ENCODE results near the gene ANKRD23. TPM values are rescaled to one million over a fixed set of nuclear protein-coding genes. Genes with fewer than 3 reads are reported as not detected.
"Not testable (repeated sequence)": the region's sequence is repeated elsewhere in the genome, so short reads cannot be mapped to it uniquely, and the experiment has no call there.

ANKRD23 gene
- total RNA-seq, 1 experiment from 2014 or later: 7.5 TPM

DNA sequence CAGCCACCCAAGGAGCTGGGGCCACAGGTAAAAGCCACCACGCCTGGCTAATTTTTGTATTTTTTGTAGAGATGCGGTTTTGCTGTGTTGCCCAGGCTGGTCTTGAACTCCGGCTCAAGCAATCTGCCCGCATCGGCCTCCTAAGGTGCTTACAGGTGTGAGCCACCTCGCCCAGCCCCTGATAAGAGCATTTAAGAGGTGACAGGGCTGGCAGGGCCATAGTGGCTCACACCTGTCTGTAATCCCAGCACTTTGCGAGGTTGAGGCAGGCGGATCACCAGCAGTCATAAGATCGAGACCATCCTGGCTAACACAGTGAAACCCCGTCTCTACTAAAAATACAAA is 36.7 kb downstream of the ANKRD23 start:
- Mint-ChIP-seq H3K4me1 (ENCODE audit: low read depth, unreplicated experiment) (peaks cover 9% of the 10 kb centered on the region), H3K36me3 (ENCODE audit: insufficient read depth, unreplicated experiment) (peaks cover 9% of the 10 kb centered on the region), H3K4me3 (ENCODE audit: low read depth, unreplicated experiment) (no peak overlapping the region), H3K9me3 (ENCODE audit: low read depth, unreplicated experiment) (no peaks in the 10 kb centered on the region), H3K27me3 (ENCODE audit: unreplicated experiment) (no peaks in the 10 kb centered on the region), H3K27ac (ENCODE audit: unreplicated experiment) (no peak overlapping the region)
- TF ChIP-seq, protein P1, sequence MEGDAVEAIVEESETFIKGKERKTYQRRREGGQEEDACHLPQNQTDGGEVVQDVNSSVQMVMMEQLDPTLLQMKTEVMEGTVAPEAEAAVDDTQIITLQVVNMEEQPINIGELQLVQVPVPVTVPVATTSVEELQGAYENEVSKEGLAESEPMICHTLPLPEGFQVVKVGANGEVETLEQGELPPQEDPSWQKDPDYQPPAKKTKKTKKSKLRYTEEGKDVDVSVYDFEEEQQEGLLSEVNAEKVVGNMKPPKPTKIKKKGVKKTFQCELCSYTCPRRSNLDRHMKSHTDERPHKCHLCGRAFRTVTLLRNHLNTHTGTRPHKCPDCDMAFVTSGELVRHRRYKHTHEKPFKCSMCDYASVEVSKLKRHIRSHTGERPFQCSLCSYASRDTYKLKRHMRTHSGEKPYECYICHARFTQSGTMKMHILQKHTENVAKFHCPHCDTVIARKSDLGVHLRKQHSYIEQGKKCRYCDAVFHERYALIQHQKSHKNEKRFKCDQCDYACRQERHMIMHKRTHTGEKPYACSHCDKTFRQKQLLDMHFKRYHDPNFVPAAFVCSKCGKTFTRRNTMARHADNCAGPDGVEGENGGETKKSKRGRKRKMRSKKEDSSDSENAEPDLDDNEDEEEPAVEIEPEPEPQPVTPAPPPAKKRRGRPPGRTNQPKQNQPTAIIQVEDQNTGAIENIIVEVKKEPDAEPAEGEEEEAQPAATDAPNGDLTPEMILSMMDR (IDR thresholded peaks at IDR 0.05; ENCODE audit: unreplicated experiment): no peak
- no TSS peak for BruUV-seq (replicated peaks)
- intact Hi-C loops (cut with micrococcal nuclease; ENCODE audit: unreplicated experiment): no loop called here
- CTCF ChIA-PET: no interaction called here
- no peak for DNase-seq

DNA sequence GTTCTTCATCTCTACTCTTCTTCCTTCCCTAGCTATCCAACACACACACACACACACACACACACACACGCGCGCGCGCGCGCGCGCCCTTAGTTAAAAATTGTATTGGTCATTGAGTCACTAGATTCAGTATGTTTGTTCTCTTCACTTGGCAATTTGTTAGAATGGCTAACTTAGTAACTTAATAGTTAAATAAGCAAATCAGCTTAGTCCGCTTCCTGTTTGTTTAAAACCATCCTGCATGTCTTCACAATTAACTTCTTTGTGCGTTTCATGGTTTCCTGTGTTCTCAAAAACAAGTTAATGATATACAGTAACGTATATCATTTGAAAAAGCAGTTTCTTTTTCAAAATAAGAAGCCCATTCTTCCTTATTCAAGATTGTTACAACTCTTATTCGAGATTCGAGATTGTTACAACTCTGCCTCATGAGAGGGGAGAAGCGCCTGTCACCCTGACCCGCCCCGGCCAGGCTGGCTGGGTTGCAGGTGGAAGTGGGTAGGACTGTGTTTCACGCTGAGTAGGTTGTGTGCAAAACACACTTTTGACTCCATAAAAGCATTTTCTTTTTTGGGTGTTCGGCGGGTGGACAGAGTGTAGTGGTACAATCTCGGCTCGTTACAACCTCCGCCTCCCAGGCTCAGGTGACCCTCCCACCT is 37.2 kb downstream of the ANKRD23 start:
- TF ChIP-seq, protein P1 (IDR thresholded peaks at IDR 0.05; ENCODE audit: unreplicated experiment): no peak
- H3K27me3 Mint-ChIP-seq (ENCODE audit: unreplicated experiment): no peaks in the 10 kb centered on the region
- H3K4me3 Mint-ChIP-seq (ENCODE audit: low read depth, unreplicated experiment): no peak overlapping the region
- CTCF ChIA-PET: no interaction called here
- no peaks in the 10 kb centered on the region for H3K9me3 Mint-ChIP-seq (ENCODE audit: low read depth, unreplicated experiment)
- no peak overlapping the region for H3K27ac Mint-ChIP-seq (ENCODE audit: unreplicated experiment)
- no TSS peak for BruUV-seq (replicated peaks)
- no peak for DNase-seq
- peaks cover 9% of the 10 kb centered on the region for H3K36me3 Mint-ChIP-seq (ENCODE audit: insufficient read depth, unreplicated experiment)
- intact Hi-C loops (cut with micrococcal nuclease; ENCODE audit: unreplicated experiment): no loop called here
- peaks cover 9% of the 10 kb centered on the region for H3K4me1 Mint-ChIP-seq (ENCODE audit: low read depth, unreplicated experiment)

DNA sequence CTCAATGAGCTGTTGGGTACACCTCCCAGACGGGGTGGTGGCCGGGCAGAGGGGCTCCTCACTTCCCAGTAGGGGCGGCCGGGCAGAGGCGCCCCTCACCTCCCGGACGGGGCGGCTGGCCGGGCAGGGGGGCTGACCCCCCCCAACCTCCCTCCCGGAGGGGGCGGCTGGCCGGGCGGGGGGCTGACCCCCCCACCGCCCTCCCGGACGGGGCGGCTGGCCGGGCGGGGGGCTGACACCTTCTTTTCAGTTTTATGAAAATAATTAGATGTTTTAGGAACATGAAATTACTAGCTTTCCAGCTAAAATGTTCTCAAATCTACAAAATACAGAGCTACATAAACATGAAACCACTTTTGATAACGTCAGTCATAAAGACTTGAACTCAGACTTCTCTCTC is 37.9 kb downstream of the ANKRD23 start:
- H3K4me3 Mint-ChIP-seq (ENCODE audit: low read depth, unreplicated experiment); H3K4me1 Mint-ChIP-seq (ENCODE audit: low read depth, unreplicated experiment); H3K27ac Mint-ChIP-seq (ENCODE audit: unreplicated experiment); BruUV-seq (replicated peaks); CTCF ChIA-PET; H3K27me3 Mint-ChIP-seq (ENCODE audit: unreplicated experiment); H3K9me3 Mint-ChIP-seq (ENCODE audit: low read depth, unreplicated experiment); intact Hi-C loops (cut with micrococcal nuclease; ENCODE audit: unreplicated experiment); H3K36me3 Mint-ChIP-seq (ENCODE audit: insufficient read depth, unreplicated experiment); DNase-seq: not testable (repeated sequence)

DNA sequence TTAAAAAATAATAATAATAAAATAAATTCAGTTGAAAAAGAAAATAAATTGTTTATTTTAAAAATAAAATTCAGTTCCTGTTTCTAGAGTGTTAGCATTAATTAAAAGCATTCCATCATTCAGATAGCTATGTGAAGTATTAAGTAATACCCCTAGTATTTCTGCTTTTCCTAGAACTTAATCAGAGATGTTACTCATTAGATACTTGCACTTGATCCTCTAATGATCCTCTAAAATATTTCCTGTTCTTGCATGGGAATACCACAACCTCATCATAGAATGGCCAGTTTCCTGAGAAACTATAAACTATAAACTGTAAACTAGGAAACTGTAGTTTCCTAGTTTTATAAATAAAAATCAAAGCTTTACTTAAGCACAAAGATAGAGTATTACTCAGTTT is 38.8 kb downstream of the ANKRD23 start:
- intact Hi-C loops (cut with micrococcal nuclease; ENCODE audit: unreplicated experiment): no loop called here
- Mint-ChIP-seq H3K27ac (ENCODE audit: unreplicated experiment) (no peak overlapping the region), H3K9me3 (ENCODE audit: low read depth, unreplicated experiment) (no peaks in the 10 kb centered on the region), H3K4me3 (ENCODE audit: low read depth, unreplicated experiment) (no peak overlapping the region), H3K4me1 (ENCODE audit: low read depth, unreplicated experiment) (peaks cover 9% of the 10 kb centered on the region), H3K27me3 (ENCODE audit: unreplicated experiment) (no peaks in the 10 kb centered on the region), H3K36me3 (ENCODE audit: insufficient read depth, unreplicated experiment) (peaks cover 9% of the 10 kb centered on the region)
- TF ChIP-seq, protein P1 (IDR thresholded peaks at IDR 0.05; ENCODE audit: unreplicated experiment): no peak
- no peak for DNase-seq
- no TSS peak for BruUV-seq (replicated peaks)
- CTCF ChIA-PET: no interaction called here

DNA sequence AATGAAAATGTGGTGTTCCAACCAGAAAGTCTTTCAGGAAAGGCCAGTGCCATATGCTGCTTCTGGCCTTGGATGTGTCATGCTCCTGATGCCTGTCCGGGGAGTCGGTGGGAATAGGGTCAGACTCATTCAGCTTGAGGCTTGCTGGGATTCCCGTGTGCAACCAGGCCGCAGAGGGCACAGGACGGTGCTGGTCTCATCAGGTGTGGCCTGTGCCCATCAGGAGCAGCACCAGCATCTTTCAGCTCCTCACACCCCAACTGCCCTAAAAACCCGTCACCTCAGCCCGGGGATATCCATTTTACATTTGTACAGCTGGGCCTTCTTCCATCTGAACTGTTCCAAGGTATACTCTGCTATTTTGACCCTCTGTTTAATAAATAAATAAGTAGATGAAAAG is 41.1 kb downstream of the ANKRD23 start:
- Mint-ChIP-seq H3K36me3 (ENCODE audit: insufficient read depth, unreplicated experiment) (peaks cover 6% of the 10 kb centered on the region), H3K9me3 (ENCODE audit: low read depth, unreplicated experiment) (no peaks in the 10 kb centered on the region), H3K4me3 (ENCODE audit: low read depth, unreplicated experiment) (no peak overlapping the region), H3K27me3 (ENCODE audit: unreplicated experiment) (no peaks in the 10 kb centered on the region), H3K27ac (ENCODE audit: unreplicated experiment) (no peak overlapping the region), H3K4me1 (ENCODE audit: low read depth, unreplicated experiment) (peaks cover 9% of the 10 kb centered on the region)
- BruUV-seq (replicated peaks): no TSS peak
- TF ChIP-seq, protein P1 (IDR thresholded peaks at IDR 0.05; ENCODE audit: unreplicated experiment): no peak
- CTCF ChIA-PET: interaction anchor here (1.1 kb wide), 1 partner anchor 252 kb away, joined by 3 read pairs; no protein-coding TSS in a partner anchor
- no peak for DNase-seq
- intact Hi-C loops (cut with micrococcal nuclease; ENCODE audit: unreplicated experiment): no loop called here
